GM23248 (cell line): ENCODE results near the gene TUBGCP4. TPM values are rescaled to one million over a fixed set of nuclear protein-coding genes. Genes with fewer than 3 reads are reported as not detected.

Experiments used
- DNase-seq: peaks from one replicate; pipeline ENCODE4 v3.0.0-alpha.2; 2015
- H2AFZ ChIP-seq: fragments of 200-600 bp; sonication (generic); 2 replicates; pipeline ENCODE4 v1.6.1; 2016; ENCODE audit warnings: antibody characterized with exemption
- H3F3A ChIP-seq: fragments of 200-600 bp; sonication (generic); 2 replicates; pipeline ENCODE4 v1.6.1; 2016; ENCODE audit warnings: mild to moderate bottlenecking, antibody characterized with exemption, mixed run types; ENCODE audit not compliant: insufficient read depth
- H3K27ac ChIP-seq: fragments of 200-600 bp; sonication (generic); 2 replicates; pipeline ENCODE4 v1.5.1; 2016; ENCODE audit warnings: mild to moderate bottlenecking
- H3K27me3 ChIP-seq: fragments of 200-600 bp; sonication (generic); replicated peaks from 2 replicates; pipeline ENCODE4 v1.6.1; 2016; ENCODE audit warnings: mild to moderate bottlenecking; ENCODE audit not compliant: insufficient read depth
- H3K36me3 ChIP-seq: fragments of 200-600 bp; sonication (generic); 2 replicates; pipeline ENCODE4 v1.6.1; 2016; ENCODE audit warnings: low read depth, mild to moderate bottlenecking
- H3K4me1 ChIP-seq: fragments of 200-600 bp; sonication (generic); 2 replicates; pipeline ENCODE4 v1.6.1; 2016; ENCODE audit warnings: mild to moderate bottlenecking; ENCODE audit not compliant: insufficient read depth
- H3K4me2 ChIP-seq: fragments of 200-600 bp; sonication (generic); one replicate; pipeline ENCODE4 v1.6.1; 2016; ENCODE audit warnings: mild to moderate bottlenecking; ENCODE audit not compliant: unreplicated experiment
- H3K4me3 ChIP-seq: fragments of 200-600 bp; sonication (generic); 2 replicates; pipeline ENCODE4 v1.5.1; 2016; ENCODE audit warnings: mild to moderate bottlenecking
- H3K79me2 ChIP-seq: fragments of 200-600 bp; sonication (generic); 2 replicates; pipeline ENCODE4 v1.6.1; 2016; ENCODE audit warnings: mild to moderate bottlenecking; ENCODE audit not compliant: insufficient read depth
- H3K9ac ChIP-seq: fragments of 200-600 bp; sonication (generic); 2 replicates; pipeline ENCODE4 v1.6.1; 2016; ENCODE audit warnings: mild to moderate bottlenecking
- H3K9me2 ChIP-seq: fragments of 200-600 bp; sonication (generic); 2 replicates; pipeline ENCODE4 v1.6.1; 2016; ENCODE audit warnings: mixed run types, mild to moderate bottlenecking, moderate library complexity; ENCODE audit not compliant: insufficient read depth
- H3K9me3 ChIP-seq: fragments of 200-600 bp; sonication (generic); one replicate; pipeline ENCODE4 v1.6.1; 2017; ENCODE audit warnings: low read depth
- H4K20me1 ChIP-seq: fragments of 200-600 bp; sonication (generic); 2 replicates; pipeline ENCODE4 v1.6.0; 2016; ENCODE audit not compliant: insufficient read depth
- EZH2 ChIP-seq: fragments of 200-600 bp; sonication (generic); IDR thresholded peaks from 2 replicates; pipeline ENCODE4 v1.6.1; 2018; ENCODE audit warnings: antibody characterized with exemption, mild to moderate bottlenecking; ENCODE audit not compliant: insufficient read depth, poor library complexity, severe bottlenecking
- EZH2phosphoT487 ChIP-seq: fragments of 200-600 bp; sonication (generic); IDR thresholded peaks from 2 replicates; pipeline ENCODE4 v1.6.1; 2018; ENCODE audit warnings: antibody characterized with exemption, moderate library complexity, mild to moderate bottlenecking, low read depth; ENCODE audit not compliant: insufficient read depth
- WGBS, 2 experiments: methylation state at CpG; one replicate each; pipeline ENCODE4 v1.1.6; 2015 to 2017; ENCODE audit warnings: low lambda C conversion rate in 2 of 2, low coverage in 1 of 2; ENCODE audit errors: missing lambda C conversion rate in 2 of 2; 5-methylcytosine and 5-hydroxymethylcytosine counted together
- in situ Hi-C: fragments of 300-500 bp; cut with MboI; formaldehyde crosslinking; loops from 2 replicates; pipeline ENCODE4 v1.15.0; 2020
- polyA plus RNA-seq: library from polyadenylated mRNA; unstranded; fragments of >200 nt; fragmentation: Nextera tagmentation; extraction: Ambion mirVana; gene quantifications from 2 replicates; pipeline ENCODE4 v1.2.1, GENCODE V29; 2016
- total RNA-seq: library from RNA; depleted of rRNA; stranded (reverse); fragments of >200 nt; shearing (Covaris generic); gene quantifications from 2 replicates; pipeline ENCODE4 v1.2.3, GENCODE V29; 2014

The TUBGCP4 gene
- total and polyA plus RNA-seq, 2 experiments from 2014 or later = 6.3 to 12.6 TPM

DNA sequence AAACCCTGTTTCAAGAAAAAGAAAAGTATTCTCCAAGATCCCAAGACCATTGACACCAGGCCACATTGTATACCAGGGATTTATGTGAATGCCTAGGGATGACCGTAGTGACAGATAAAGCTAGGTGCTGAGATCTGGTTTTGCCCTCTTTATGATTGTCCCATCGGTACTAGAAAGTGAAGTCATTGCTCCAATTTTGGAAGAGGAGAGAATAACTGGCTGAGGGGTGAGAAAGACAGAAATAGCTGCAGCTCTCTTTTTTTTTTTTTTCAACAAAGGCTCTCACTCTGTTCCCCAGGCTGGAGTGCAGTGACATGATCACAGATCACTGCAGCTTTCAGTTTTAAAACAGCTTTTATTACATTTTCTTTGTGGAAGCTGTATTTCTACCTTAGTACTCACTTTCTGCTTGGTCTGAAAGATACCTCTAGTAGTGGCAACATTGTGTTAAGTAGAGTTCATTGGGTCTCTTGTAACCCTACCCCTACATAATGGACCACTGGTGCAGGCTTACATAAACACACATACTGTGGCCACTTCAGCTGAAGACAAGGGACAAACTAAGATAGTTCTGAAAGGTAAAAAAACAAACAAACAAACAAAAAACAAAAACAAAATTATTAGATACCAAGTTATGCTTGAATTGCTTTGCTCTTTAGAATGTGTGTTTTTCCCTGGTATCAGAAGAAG is 18.1 kb upstream of the TUBGCP4 start:
- WGBS, 2 experiments = 96 to 97% methylated on average over 2 of the region's 2 CpGs
- no peak for DNase-seq
- H3K9me2 ChIP-seq = no peaks in the 10 kb centered on the region
- no peak overlapping the region for H3K4me3 ChIP-seq
- H3K79me2 ChIP-seq = no peaks in the 10 kb centered on the region
- H3K9ac ChIP-seq = no peak overlapping the region
- H3K36me3 ChIP-seq = peaks cover 26% of the 10 kb centered on the region; the same call in 1 of the 2 replicates
- TF ChIP-seq EZH2 (no peak), EZH2phosphoT487 (no peak)
- in situ Hi-C loops = no loop called here
- H3K9me3 ChIP-seq = no peaks in the 10 kb centered on the region
- H3K4me1 ChIP-seq = no peaks in the 10 kb centered on the region
- H2AFZ ChIP-seq = no peak overlapping the region
- H3K4me2 ChIP-seq = no peak overlapping the region
- no peak overlapping the region for H3K27ac ChIP-seq
- H3F3A ChIP-seq = no peaks in the 10 kb centered on the region
- no peaks in the 10 kb centered on the region for H3K27me3 ChIP-seq
- H4K20me1 ChIP-seq = no peaks in the 10 kb centered on the region

DNA sequence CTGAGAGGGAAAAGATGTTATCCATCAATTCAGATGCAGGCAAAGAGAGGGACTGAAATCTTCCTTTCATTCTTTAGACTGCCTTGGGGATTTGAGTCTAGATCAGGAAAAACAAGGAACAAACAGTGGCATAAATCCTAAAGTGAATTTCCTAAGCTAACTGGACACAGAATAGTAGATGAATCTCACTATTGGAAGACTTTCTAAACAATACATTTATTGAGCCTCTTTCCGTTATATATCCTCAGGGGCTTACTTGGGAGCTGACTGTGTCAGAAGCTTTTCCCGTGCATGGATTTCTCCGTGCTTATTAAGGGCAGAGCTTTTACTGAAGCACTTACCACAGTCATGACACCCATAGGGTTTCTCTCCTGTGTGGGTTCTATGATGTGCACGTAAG is 10.1 kb upstream of the TUBGCP4 start:
- TF ChIP-seq EZH2phosphoT487 (no peak), EZH2 (no peak)
- no peak for DNase-seq
- peaks cover 71% of the 10 kb centered on the region for H3K36me3 ChIP-seq
- no peak overlapping the region for H3K9ac ChIP-seq
- H3K4me1 ChIP-seq = no peaks in the 10 kb centered on the region
- no peaks in the 10 kb centered on the region for H3K27me3 ChIP-seq
- H2AFZ ChIP-seq = no peak overlapping the region
- H3K79me2 ChIP-seq = peaks cover 17% of the 10 kb centered on the region; the same call in 1 of the 2 replicates
- H3K4me2 ChIP-seq = no peak overlapping the region
- in situ Hi-C loops = no loop called here
- H3K27ac ChIP-seq = no peak overlapping the region
- H3K4me3 ChIP-seq = no peak overlapping the region
- H3K9me3 ChIP-seq = peaks cover 5% of the 10 kb centered on the region
- no peaks in the 10 kb centered on the region for H3K9me2 ChIP-seq
- WGBS, 2 experiments = 97 to 99% methylated on average over 4 of the region's 4 CpGs
- H3F3A ChIP-seq = no peaks in the 10 kb centered on the region
- no peaks in the 10 kb centered on the region for H4K20me1 ChIP-seq

DNA sequence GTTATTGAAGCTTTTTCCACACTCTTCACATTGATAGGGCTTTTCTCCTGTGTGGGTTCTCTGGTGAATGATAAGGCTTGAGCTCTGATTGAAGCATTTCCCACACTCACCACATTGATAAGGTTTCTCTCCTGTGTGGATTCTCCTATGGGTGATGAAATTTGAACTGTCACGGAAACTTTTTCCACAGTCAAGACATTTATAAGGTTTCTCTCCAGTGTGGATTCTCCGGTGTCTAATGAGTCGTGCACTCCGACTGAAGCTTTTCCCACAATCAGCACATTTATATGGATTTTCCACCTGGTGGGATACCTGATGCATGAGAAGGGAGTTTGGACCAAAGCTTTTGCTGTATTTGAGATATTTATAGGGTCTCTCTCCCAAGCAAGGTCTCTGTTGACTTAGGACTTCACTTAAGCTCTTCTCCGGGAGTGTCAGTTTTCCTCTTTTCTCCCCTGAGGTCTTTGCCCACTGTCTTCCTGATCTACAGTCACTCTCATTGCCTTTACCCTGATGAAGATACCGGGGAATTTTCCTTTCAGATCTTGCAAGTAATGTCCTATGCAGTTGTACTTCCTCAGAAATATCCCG is 9.5 kb upstream of the TUBGCP4 start:
- 96 to 99% methylated on average over 7 of the region's 7 CpGs for WGBS, 2 experiments
- H3K36me3 ChIP-seq = peaks cover 73% of the 10 kb centered on the region
- no peaks in the 10 kb centered on the region for H4K20me1 ChIP-seq

DNA sequence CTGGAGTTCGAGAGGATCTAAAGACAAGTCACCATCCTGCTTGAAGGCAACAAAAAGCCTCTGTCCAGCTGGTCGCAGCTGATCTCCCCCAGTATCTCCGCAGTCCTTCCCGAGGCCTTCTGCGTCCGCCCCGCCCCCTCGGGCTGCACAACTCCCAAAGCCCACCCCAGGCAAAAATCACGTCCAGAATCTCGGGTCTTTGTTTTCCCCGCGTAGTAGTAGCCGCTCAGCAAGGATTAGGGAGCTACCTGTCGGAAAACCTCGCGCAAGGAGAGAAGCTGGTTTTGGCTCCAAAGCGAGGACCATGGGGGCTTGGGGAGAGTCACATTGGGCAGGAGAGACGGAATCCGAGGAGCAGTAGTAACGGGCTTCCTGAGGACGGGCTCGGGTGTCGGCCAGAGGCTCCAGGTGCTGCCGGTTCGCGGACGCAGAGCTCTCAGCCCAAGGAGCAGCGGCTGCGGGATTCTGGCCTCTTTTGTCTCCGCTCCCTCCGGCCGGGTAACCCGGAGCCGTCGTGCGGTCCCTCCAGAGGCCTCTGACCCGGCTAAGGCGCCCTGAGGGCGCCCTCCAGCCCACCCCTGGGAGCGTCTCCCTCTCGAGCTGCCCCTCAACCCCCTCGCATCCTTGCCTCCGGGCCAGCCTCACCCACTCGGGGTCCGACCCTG is 459 bp upstream of the TUBGCP4 start:
- Histone ChIP-seq H4K20me1 (no peaks in the 10 kb centered on the region), H3F3A (no peaks in the 10 kb centered on the region), H3K36me3 (peaks cover 18% of the 10 kb centered on the region; the same call in 1 of the 2 replicates), H3K4me2 (peak overlapping the region; percentile 97), H2AFZ (peak overlapping the region; percentile 96), H3K9ac (peak overlapping the region; percentile 75), H3K9me2 (no peaks in the 10 kb centered on the region), H3K79me2 (peaks cover 41% of the 10 kb centered on the region), H3K27me3 (no peaks in the 10 kb centered on the region), H3K4me3 (peak overlapping the region; percentile 86), H3K27ac (no peak overlapping the region), H3K9me3 (no peaks in the 10 kb centered on the region), H3K4me1 (no peaks in the 10 kb centered on the region; the same call in 1 of the 2 replicates)
- peak; percentile 65 for DNase-seq
- WGBS, 2 experiments = 1 to 2% methylated on average over 31 to 43 of the region's 45 CpGs
- in situ Hi-C loops = no loop called here
- no peak for TF ChIP-seq EZH2phosphoT487
- TF ChIP-seq EZH2 = no peak

More for the DNA sequence above, 9.5 kb upstream of the TUBGCP4 start:
- Histone ChIP-seq H3K9me2 (no peaks in the 10 kb centered on the region), H3K9ac (no peak overlapping the region), H3K9me3 (peaks cover 5% of the 10 kb centered on the region), H3K4me1 (no peaks in the 10 kb centered on the region), H3F3A (no peaks in the 10 kb centered on the region), H2AFZ (no peak overlapping the region), H3K27ac (no peak overlapping the region), H3K79me2 (peaks cover 17% of the 10 kb centered on the region; the same call in 1 of the 2 replicates), H3K4me2 (no peak overlapping the region), H3K27me3 (no peaks in the 10 kb centered on the region), H3K4me3 (no peak overlapping the region)
- in situ Hi-C loops = no loop called here
- TF ChIP-seq EZH2phosphoT487 = no peak
- no peak for TF ChIP-seq EZH2
- DNase-seq = peak; percentile 19
